Brain microvascular endothelial cell (primary cell): ENCODE measurements around the gene DUSP11.

Experiments
- DNase-seq: peaks from one replicate; pipeline ENCODE4 v3.0.0-alpha.2; 2020
- H3K27ac ChIP-seq: fragments of 250-450 bp; sonication (Bioruptor Pico); 2 replicates; pipeline ENCODE4 v1.5.1; 2020; ENCODE audit warnings: mild to moderate bottlenecking, moderate library complexity
- H3K27me3 ChIP-seq: fragments of 250-450 bp; sonication (Bioruptor Pico); replicated peaks from 2 replicates; pipeline ENCODE4 v1.5.1; 2020; ENCODE audit warnings: mild to moderate bottlenecking
- H3K36me3 ChIP-seq: fragments of 250-450 bp; sonication (Bioruptor Pico); replicated peaks from 2 replicates; pipeline ENCODE4 v1.5.1; 2020; ENCODE audit warnings: mild to moderate bottlenecking
- H3K4me3 ChIP-seq: 2 replicates; pipeline ENCODE4 v1.5.1; 2011; ENCODE audit warnings: low read depth, mild to moderate bottlenecking, control low read depth, low read length, moderate library complexity
- in situ Hi-C: cut with HindIII; loops from 2 replicates; pipeline ENCODE4 v1.10.0; 2017; ENCODE audit warnings: low sequenced_read_pairs, low pct_ligation_motif_present
- TF ChIP-seq, protein P1 (sequence below): IDR thresholded peaks from 2 replicates; pipeline ENCODE4 v1.5.1; 2011; ENCODE audit warnings: low read depth, mild to moderate bottlenecking, moderate library complexity, low read length, control low read depth, inconsistent platforms; ENCODE audit errors: missing control alignments

Gene DUSP11

DNA sequence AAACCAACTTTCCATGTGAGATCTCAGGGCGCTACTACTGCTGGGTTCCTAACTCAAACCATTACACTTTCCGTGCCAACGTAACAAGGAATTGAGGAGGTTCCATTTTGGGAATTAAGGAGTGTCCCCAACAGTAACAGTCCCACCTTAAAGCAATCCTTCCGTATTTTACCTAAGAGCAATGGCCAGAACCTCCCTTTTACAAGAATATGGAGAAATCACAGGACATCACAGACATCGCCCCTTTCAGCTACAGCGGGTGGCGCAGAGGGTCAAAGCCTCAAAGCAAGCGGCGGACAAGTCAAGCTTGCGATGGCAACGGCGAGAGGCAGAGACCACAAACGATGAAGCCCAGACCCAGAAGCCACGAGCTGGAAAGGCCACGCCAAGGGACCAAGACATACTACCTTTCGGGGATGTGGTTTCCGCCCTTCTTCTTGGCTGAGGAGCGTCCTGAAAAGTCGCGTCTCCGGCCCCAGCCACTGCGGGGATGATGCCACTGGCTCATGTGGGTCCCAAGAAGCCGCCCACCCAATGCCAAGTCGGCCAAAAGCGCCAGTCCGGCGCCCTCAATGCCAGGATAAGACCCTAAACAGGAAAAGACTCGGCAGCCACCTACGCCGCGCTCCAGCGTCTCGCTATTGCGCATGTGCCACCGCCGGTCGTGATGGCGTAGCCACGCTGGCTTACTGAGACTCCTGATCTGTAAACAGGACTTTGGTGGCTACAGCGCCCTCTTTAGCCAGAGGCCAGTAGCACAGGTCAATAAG, at the start of gene DUSP11:
Gene DUSP11 (minus strand): TSS at position 637 of the 770 bp plus-strand sequence. CDS start 129 bp downstream, at position 508.
- TF ChIP-seq, protein P1, sequence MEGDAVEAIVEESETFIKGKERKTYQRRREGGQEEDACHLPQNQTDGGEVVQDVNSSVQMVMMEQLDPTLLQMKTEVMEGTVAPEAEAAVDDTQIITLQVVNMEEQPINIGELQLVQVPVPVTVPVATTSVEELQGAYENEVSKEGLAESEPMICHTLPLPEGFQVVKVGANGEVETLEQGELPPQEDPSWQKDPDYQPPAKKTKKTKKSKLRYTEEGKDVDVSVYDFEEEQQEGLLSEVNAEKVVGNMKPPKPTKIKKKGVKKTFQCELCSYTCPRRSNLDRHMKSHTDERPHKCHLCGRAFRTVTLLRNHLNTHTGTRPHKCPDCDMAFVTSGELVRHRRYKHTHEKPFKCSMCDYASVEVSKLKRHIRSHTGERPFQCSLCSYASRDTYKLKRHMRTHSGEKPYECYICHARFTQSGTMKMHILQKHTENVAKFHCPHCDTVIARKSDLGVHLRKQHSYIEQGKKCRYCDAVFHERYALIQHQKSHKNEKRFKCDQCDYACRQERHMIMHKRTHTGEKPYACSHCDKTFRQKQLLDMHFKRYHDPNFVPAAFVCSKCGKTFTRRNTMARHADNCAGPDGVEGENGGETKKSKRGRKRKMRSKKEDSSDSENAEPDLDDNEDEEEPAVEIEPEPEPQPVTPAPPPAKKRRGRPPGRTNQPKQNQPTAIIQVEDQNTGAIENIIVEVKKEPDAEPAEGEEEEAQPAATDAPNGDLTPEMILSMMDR = peak; percentile 93
- DNase-seq = peak; percentile 98
- H3K27me3 ChIP-seq = no peaks in the 10 kb centered on the region
- peak within 1 kb of the TSS; percentile 88 for H3K27ac ChIP-seq
- H3K4me3 ChIP-seq = peak within 1 kb of the TSS; percentile 83
- peaks cover 11% of the 10 kb centered on the region for H3K36me3 ChIP-seq
- in situ Hi-C loops = no loop called here

DNA sequence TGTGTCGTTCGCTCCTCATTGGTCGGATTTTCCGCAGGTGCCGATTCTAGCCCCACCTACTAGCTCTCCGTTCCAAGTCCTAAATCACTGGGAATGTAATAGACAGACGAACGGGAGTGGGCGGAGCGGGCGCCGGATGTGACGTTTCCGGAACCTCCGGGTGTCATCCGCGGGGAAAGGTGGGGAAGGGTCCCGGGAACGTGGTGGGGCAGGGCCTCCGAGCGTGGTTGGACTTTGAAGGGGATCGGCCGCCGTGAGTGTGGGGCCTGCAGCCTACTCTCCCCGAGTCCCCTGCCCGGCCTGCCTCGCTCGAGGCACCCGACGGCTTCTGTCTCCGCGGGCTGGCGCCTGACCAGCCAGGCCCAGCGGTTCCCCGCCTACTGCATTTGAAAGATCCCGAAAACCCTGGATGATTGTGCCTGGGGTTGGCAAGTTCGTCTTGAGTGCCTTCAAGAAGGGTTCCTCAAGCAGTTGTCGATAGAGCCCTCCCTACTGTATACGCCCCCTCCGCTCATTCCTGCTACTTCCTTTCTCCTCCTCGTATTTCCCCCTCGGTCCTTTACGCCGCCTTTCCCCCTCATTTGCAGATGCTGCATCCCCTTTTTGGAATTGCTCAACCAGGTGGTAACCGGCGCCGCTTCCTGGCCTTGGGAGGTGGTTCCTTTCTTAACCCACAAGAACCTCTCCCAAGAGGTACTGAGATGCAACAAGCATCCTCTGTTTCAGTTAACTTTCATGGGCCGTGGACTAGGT, 49.1 kb upstream of the DUSP11 start, which contains the start of gene STAMBP:
Gene STAMBP (plus strand): TSS at position 144 of the 753 bp plus-strand sequence. CDS start 1,896 bp downstream, outside the sequence.
- Histone ChIP-seq H3K4me3 (peak within 1 kb of the TSS; percentile 72), H3K27ac (peak within 1 kb of the TSS; percentile 93), H3K27me3 (no peaks in the 10 kb centered on the region), H3K36me3 (no peaks in the 10 kb centered on the region)
- TF ChIP-seq, protein P1 = no peak
- in situ Hi-C loops = no loop called here
- DNase-seq = peak; percentile 96

DNA sequence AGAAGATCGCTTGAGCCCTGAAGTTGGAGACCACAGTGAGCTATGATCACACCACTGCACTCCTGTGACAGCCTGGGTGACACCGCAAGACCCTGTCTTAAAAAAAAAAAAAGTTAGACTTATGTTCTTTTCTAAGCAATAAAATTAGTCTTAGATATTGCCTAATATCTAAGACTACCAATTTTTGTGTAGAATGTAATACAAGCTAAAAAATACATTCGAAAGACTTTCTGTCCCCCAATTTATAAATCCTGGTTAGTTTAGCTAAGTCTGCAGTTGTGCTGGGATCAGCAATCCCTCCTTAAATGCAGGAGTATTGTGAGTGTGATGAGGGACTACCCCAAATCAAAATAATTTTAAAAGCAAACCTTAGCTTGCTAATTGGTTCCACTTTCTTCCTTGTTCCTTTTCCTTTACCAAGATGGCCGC, 48.5 kb upstream of the DUSP11 start:
- Histone ChIP-seq H3K27me3 (no peaks in the 10 kb centered on the region), H3K4me3 (peak overlapping the region; percentile 72), H3K27ac (no peak overlapping the region), H3K36me3 (no peaks in the 10 kb centered on the region)
- TF ChIP-seq, protein P1 = no peak
- DNase-seq = no peak
- in situ Hi-C loops = no loop called here

GRCh38 chr2:73827660-73828388, 47.9 kb upstream of the DUSP11 start:
- TF ChIP-seq, protein P1 = no peak
- Histone ChIP-seq H3K4me3 (no peak overlapping the region), H3K36me3 (no peaks in the 10 kb centered on the region), H3K27ac (no peak overlapping the region), H3K27me3 (no peaks in the 10 kb centered on the region)
- DNase-seq = no peak
- in situ Hi-C loops = no loop called here

DNA sequence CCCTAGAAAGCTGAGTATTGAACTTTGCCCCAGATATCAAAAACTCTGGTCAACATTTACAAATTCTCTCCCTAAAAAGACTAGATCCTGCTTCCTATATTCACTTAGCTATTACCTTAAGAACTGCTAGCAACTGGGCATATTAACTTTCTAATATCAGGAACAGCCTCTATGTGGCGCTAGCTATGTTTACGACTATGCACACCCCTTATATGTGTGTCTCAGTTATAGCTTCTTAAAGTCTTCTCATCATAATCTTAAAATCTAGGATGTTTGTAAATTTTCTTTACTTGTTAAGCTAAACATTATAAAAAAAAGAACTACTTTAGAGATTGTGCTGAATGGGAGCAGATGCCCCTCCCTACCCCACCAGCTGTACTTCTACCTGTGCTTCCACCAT, 47.1 kb upstream of the DUSP11 start:
- TF ChIP-seq, protein P1 = peak; percentile 56
- H3K4me3 ChIP-seq = no peak overlapping the region
- H3K36me3 ChIP-seq = no peaks in the 10 kb centered on the region
- in situ Hi-C loops = no loop called here
- DNase-seq = peak; percentile 20
- no peak overlapping the region for H3K27ac ChIP-seq
- no peaks in the 10 kb centered on the region for H3K27me3 ChIP-seq
